Nephron (organoid): Measurements from ENCODE around the gene UBA5.
A peak's percentile ranks its signal among the peaks of the same experiment; 100 is the strongest.

Source experiments
- H3K27ac Mint-ChIP-seq, 3 experiments: 2 replicates each; pipeline ENCODE4 v1.8.0; 2020; ENCODE audit warnings: mixed read lengths in 3 of 3, mild to moderate bottlenecking in 2 of 3, moderate library complexity in 1 of 3
- H3K27me3 Mint-ChIP-seq: 2 replicates; pipeline ENCODE4 v1.8.0; 2021; ENCODE audit warnings: low read depth, mild to moderate bottlenecking, moderate library complexity, mixed read lengths
- H3K36me3 Mint-ChIP-seq: 2 replicates; pipeline ENCODE4 v1.8.0; 2020; ENCODE audit warnings: low read depth, mixed read lengths
- H3K4me1 Mint-ChIP-seq: 2 replicates; pipeline ENCODE4 v1.8.0; 2020; ENCODE audit warnings: mixed read lengths
- H3K4me3 Mint-ChIP-seq, 3 experiments: 2 replicates each; pipeline ENCODE4 v1.8.0; 2020; ENCODE audit warnings: mild to moderate bottlenecking in 3 of 3, mixed read lengths in 3 of 3, moderate library complexity in 2 of 3
- H3K9me3 Mint-ChIP-seq: 2 replicates; pipeline ENCODE4 v1.8.0; 2020; ENCODE audit warnings: mixed read lengths
- TF ChIP-seq, protein P1 (sequence below), 3 experiments: fragments of 200-600 bp; sonication (generic); IDR thresholded peaks; one replicate each; pipeline ENCODE4 v1.5.0; 2021; ENCODE audit warnings: antibody characterized with exemption in 3 of 3; ENCODE audit not compliant: unreplicated experiment in 3 of 3

Gene UBA5

DNA sequence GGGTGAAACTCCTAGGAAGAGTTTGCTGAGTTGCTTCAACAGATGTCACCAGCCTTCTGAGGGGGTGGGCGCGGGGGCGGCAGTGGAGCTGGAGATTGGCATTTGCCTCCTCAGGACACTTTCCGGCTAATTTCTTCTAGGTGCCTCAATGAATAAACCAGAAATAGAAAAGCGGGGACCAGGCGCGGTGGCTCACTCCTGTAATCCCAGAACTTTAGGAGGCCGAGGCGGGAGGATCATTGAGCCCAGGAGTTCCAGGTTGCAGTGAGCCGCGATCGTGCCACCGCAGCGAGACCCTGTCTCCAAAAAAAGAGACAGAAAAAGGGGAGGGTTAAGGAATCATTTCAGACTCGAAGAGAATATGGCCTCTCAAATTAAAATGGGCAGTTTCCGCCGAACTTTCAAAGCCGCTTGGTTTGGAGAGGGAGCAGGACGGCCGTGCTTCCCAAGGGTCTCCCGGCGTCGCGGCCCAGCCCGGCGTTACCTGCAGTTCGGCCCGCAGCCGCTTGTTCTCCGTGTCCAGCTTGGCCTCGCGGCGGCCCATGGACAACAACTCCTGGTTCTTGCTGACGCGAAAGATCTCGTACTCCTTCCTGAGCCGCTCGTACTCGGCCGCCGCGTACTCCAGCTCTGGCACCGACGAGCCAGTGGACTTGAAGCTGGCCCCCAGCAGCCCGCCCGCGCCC, 61.5 kb downstream of the UBA5 start:
- Mint-ChIP-seq H3K27ac (peak overlapping the region; percentile 80 to 99 (median 97)), H3K9me3 (no peaks in the 10 kb centered on the region), H3K27me3 (no peaks in the 10 kb centered on the region), H3K36me3 (peaks cover 15% of the 10 kb centered on the region), H3K4me3 (peak overlapping the region; percentile 96 to 97 (median 96)), H3K4me1 (peaks cover 46% of the 10 kb centered on the region)
- TF ChIP-seq, protein P1, sequence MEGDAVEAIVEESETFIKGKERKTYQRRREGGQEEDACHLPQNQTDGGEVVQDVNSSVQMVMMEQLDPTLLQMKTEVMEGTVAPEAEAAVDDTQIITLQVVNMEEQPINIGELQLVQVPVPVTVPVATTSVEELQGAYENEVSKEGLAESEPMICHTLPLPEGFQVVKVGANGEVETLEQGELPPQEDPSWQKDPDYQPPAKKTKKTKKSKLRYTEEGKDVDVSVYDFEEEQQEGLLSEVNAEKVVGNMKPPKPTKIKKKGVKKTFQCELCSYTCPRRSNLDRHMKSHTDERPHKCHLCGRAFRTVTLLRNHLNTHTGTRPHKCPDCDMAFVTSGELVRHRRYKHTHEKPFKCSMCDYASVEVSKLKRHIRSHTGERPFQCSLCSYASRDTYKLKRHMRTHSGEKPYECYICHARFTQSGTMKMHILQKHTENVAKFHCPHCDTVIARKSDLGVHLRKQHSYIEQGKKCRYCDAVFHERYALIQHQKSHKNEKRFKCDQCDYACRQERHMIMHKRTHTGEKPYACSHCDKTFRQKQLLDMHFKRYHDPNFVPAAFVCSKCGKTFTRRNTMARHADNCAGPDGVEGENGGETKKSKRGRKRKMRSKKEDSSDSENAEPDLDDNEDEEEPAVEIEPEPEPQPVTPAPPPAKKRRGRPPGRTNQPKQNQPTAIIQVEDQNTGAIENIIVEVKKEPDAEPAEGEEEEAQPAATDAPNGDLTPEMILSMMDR (IDR thresholded peaks at IDR 0.05; ENCODE audit: unreplicated experiment in 3 of 3): peak; percentile 42 to 46 (median 45)

DNA sequence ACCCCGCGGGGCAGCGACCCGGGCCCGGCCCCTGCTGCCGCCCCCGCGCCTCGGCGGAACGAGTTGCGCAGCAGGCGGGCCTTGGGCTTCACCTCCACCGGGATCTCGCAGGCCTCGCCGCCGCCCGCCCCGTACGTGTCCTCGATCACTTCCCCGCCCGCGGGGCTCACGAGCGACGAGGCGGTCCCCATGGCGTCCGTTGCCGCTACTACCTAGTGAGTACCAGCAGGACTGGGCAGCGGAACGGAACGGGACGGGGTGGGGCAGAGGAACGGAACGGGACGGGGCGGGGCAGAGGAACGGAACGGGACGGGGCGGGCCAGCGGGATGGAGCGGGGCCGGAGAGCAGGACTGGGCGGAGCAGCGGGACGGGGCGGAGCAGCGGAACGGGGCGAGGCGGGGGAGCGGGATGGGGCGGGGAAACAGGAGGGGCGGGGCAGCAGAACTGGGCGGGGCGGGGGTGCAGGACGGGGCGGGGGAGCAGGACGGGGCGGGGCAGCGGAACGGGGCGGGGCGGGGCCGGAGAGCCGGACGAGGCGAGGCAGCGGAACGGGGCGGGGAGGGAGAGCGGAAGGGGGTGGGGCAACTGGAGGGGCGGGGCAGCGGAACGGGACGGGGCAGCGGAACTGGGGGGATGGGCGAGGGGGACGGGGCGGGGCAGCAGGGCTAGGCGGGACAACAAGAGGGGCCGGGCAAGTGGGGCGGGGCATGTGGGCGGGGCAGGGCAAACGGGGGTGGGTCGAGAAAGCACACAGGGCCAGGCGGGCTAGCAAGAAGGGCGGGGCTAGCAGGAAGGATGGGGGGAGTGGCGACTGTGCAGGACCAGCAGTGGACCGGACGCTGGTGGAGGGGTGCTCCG, 62.3 kb downstream of the UBA5 start, which contains the start of gene NPHP3:
Gene NPHP3, minus strand, starts transcription at position 245 of the 859 bp plus-strand sequence. Its CDS starts 54 bp downstream, at position 191.
- Mint-ChIP-seq H3K27me3 (no peaks in the 10 kb centered on the region), H3K27ac (peak within 1 kb of the TSS; percentile 97 to 99 (median 99))
- TF ChIP-seq, protein P1 (IDR thresholded peaks at IDR 0.05; ENCODE audit: unreplicated experiment in 3 of 3): peak in 1 of 3 experiments; percentile 5

DNA sequence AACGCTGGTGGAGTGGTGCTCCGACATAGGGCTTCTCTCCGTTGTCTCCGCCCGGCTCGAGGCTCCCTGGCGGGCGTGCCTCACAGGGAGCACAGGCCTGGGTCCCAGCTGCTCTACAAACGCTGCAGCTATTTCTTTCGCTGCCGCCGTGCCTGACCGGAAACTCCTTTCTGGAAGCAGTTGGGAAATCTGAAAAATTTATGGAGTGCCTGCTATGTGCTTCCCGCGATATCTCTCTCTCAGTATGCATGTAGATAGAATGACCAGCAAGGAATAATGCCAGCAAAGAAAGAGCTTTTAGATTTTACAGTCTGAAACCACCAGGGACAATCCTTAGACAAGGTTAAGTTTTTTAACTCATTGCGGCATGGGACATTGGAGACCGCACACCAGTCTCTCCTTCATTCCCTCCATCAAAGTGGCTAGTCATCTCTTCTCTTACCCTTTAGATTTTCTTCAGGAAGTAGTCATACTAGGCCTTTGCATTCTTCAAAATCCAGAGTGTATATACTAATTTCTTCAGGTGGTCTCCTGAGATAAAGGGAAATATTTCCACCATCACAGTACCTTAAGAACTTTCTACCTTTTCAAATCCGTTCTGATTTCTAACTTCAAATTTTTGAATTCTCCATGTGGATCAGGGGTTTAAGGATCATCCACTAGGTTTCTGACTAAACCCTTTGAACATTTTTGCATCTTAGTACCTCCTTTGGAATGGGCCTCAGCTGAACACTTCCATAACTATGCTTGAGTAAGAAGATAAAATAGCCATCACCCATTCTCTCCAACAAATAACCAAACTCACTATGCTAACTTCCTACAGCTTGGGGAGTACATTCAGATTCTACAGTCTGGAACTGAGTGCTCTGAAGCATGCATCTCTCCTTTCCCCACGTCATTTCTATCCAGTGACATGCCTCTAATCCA, 63.2 kb downstream of the UBA5 start:
- TF ChIP-seq, protein P1 (IDR thresholded peaks at IDR 0.05; ENCODE audit: unreplicated experiment in 3 of 3): no peak
- Mint-ChIP-seq H3K27ac (peak overlapping the region; percentile 97 to 99 (median 99)), H3K4me3 (peak overlapping the region; percentile 96 to 97 (median 96)), H3K4me1 (peaks cover 46% of the 10 kb centered on the region), H3K9me3 (no peaks in the 10 kb centered on the region), H3K27me3 (no peaks in the 10 kb centered on the region), H3K36me3 (peaks cover 10% of the 10 kb centered on the region)

More for the DNA sequence above, 62.3 kb downstream of the UBA5 start, which contains the start of gene NPHP3:
- H3K9me3 Mint-ChIP-seq: no peaks in the 10 kb centered on the region
- peaks cover 12% of the 10 kb centered on the region for H3K36me3 Mint-ChIP-seq
- peaks cover 46% of the 10 kb centered on the region for H3K4me1 Mint-ChIP-seq
- H3K4me3 Mint-ChIP-seq: peak within 1 kb of the TSS; percentile 96 to 97 (median 96)

DNA sequence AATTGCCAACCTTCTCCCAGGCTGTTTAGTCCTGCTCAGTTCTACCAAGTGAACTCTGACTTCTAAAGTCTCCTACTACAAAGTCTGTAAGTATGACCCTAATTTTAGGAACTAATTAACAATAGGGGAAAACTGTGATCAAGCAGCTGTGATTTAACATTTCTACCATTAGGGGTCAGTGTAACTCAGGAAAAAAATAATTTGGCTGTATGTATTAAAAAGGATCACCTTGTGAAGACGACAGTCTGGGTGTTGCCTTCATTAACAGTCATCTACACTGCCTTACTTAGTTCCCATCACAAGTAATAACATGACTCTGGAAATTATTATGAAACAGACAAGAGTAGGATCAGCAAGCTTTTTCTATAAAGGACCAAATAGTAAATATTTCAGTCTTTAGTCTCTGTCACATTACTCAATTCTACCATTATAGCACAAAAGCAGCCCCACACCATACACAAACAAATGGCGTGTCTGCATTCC, 66.3 kb downstream of the UBA5 start:
- H3K27me3 Mint-ChIP-seq: peaks cover 5% of the 10 kb centered on the region
- no peaks in the 10 kb centered on the region for H3K9me3 Mint-ChIP-seq
- H3K36me3 Mint-ChIP-seq: no peaks in the 10 kb centered on the region
- TF ChIP-seq, protein P1 (IDR thresholded peaks at IDR 0.05; ENCODE audit: unreplicated experiment in 3 of 3): peak; percentile 74 to 80 (median 79)
- H3K4me1 Mint-ChIP-seq: peaks cover 16% of the 10 kb centered on the region
- H3K27ac Mint-ChIP-seq: peak overlapping the region in 2 of 3 experiments; percentile 5 to 74
- H3K4me3 Mint-ChIP-seq: peak overlapping the region; percentile 31 to 48 (median 45)
